Retinal pigment epithelial cell (primary cell): ENCODE data around the gene KREMEN1.

ENCODE experiments used
- DNase-seq: peaks from one replicate; pipeline ENCODE4 v3.0.0-alpha.2; 2010; ENCODE audit warnings: low read depth
- H3K4me3 ChIP-seq: 2 replicates; pipeline ENCODE4 v1.5.1; 2011; ENCODE audit warnings: mild to moderate bottlenecking, low read length, control low read depth, moderate library complexity
- CTCF ChIP-seq: conservative IDR thresholded peaks from 2 replicates; pipeline ENCODE4 v1.5.1; 2011; ENCODE audit warnings: low read depth, low read length, control low read depth, inconsistent platforms

Gene KREMEN1

DNA sequence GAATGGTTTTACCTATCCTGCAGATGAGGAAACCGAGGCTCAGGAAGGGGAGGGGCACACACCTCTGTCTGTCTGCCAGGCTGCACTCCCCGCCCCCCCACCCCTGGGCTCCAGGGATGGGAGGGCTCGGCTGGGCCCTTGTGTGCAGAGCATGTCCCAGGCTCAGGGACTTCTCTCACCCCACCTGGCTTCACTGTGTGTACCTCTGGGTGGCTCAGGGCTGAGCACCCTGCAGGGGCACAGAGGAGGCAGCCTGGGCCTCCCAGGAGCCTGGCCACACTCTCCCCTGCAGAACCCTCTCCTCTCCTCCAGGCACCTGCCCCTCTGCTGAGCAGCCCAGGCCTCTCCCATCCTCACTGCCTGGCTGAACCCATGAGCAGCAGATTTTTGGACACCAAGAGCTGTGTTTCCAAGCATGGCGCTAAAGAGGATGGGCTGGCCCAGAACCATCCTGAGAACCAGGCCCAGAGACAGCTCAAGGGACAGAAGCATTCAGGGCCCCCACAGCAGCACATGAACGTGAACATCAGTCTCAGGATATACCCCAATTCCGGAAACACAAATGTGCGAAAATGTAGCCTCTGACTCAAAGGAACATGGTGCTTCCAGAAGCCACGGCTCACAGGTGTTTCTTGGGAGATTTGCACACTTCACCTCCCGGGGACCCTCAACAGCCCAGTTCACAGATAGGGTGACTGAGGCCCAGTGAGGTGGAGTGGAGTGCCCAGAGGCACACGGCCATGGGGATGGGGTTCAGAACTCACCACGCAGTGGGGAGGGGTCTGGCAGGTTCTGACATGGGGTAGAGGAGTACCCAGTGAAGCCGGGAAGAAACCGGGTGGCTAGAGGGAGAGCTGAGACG lies 143.4 kb downstream of the KREMEN1 start:
- TF ChIP-seq CTCF, result no peak
- no peak for DNase-seq
- H3K4me3 ChIP-seq, result no peak overlapping the region

DNA sequence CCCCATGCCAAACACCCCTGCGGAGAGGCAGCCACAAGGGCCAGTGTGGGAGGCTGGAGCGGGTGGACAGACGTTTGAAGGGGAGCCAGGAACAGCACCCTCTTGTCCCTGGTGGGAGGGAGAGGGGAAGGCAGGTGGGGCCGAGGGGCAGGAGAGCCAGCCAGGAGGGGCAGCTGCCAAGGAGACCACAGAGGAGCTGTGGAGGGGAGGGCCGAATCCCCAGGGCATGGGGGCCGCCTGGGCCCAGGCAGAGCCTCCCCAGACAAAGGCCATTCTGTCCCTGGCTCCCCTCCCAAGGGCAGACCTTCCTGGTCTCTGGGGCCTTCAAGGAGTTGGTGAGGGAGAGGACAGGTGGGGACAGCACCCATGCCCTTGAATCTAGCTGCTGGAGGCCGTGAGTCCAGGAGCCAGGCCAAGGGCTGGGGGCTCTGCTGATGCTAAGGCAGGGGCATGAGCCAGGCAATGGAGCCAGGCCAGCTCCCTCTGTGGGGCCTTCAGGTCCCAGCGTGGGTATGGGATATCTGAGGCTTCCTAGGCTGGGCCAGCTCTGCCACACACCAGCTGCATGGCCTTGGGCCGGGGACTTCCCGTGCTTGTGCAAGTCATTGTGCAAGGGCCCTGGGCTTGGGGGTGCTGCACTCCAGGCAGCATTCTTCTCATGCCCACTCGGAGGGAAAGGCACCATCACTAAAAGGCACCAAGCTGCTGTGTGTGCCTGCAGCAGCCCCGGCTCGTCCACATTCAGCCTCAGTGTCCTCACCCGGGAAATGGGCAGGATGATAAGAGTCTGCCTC lies 144.2 kb downstream of the KREMEN1 start:
- H3K4me3 ChIP-seq, result no peak overlapping the region
- DNase-seq, result no peak
- no peak for TF ChIP-seq CTCF
